ENCODE data around the gene ONECUT3.

The ONECUT3 gene

DNA sequence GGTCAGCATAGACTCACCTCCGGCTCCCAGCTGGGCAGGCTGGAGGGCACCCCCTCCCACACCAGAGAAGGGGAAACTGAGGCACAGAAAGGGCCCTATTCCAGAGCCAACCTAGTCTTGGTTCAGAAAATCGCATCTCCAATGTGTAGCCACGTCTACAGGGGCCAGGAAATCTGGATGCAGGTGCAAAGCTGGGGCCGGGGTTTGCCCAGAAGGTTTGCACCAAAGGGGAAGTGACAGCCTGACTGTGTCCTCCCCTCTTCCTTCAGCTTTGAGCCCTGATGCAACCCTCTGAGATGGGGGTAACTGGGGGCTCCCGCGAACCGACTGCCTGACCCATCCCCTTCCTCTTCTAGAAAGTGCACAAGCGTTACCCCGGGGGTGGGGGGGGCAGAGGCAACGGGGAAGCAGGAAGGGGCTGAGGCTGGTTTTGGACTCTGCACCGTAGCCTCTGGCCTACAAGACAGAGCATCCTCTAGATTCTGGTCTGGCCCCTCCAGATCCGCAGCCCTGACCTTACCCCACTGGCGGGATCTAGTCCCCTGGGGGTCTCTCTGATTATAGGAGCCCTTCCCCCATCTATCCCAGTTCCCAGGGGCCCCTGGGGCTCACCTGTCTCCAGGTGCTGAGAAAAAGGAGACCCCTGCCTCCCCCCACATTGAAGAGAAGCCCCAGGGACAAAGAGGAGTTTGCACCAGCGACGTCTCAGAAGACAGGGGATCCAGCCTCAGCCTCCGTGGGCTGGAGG is 1.1 kb upstream of the ONECUT3 start:
- H3K9me2 ChIP-seq (replicated peaks; ENCODE audit: low read depth, low read length) = no peaks in the 10 kb centered on the region
- H3F3A ChIP-seq (ENCODE audit: low read depth) = no peaks in the 10 kb centered on the region
- no peaks in the 10 kb centered on the region for H4K20me1 ChIP-seq (ENCODE audit: insufficient read depth, low read length, poor library complexity, severe bottlenecking)
- no peak overlapping the region for H3K4me2 ChIP-seq (ENCODE audit: low read depth, low read length, poor library complexity, severe bottlenecking)
- H3K36me3 ChIP-seq (ENCODE audit: insufficient read depth, low read length) = no peaks in the 10 kb centered on the region
- no peak overlapping the region for H3K9ac ChIP-seq (ENCODE audit: low read depth, low read length, poor library complexity, severe bottlenecking)
- H2AFZ ChIP-seq (ENCODE audit: low read length) = no peak overlapping the region
- H3K79me2 ChIP-seq (ENCODE audit: insufficient read depth, low read length) = no peaks in the 10 kb centered on the region
- no peak overlapping the region for H3K4me3 ChIP-seq (ENCODE audit: low read length, poor library complexity, severe bottlenecking)
- TF ChIP-seq, protein P1, sequence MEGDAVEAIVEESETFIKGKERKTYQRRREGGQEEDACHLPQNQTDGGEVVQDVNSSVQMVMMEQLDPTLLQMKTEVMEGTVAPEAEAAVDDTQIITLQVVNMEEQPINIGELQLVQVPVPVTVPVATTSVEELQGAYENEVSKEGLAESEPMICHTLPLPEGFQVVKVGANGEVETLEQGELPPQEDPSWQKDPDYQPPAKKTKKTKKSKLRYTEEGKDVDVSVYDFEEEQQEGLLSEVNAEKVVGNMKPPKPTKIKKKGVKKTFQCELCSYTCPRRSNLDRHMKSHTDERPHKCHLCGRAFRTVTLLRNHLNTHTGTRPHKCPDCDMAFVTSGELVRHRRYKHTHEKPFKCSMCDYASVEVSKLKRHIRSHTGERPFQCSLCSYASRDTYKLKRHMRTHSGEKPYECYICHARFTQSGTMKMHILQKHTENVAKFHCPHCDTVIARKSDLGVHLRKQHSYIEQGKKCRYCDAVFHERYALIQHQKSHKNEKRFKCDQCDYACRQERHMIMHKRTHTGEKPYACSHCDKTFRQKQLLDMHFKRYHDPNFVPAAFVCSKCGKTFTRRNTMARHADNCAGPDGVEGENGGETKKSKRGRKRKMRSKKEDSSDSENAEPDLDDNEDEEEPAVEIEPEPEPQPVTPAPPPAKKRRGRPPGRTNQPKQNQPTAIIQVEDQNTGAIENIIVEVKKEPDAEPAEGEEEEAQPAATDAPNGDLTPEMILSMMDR (conservative IDR thresholded peaks at IDR 0.05; ENCODE audit: low read length) = no peak
- H3K27me3 ChIP-seq (ENCODE audit: insufficient read depth, low read length, poor library complexity, severe bottlenecking) = no peaks in the 10 kb centered on the region
- H3K4me1 ChIP-seq (ENCODE audit: insufficient read depth, low read length, poor library complexity, severe bottlenecking) = no peaks in the 10 kb centered on the region
- no peaks in the 10 kb centered on the region for H3K9me3 ChIP-seq (ENCODE audit: insufficient read depth, low read depth, low read length)

DNA sequence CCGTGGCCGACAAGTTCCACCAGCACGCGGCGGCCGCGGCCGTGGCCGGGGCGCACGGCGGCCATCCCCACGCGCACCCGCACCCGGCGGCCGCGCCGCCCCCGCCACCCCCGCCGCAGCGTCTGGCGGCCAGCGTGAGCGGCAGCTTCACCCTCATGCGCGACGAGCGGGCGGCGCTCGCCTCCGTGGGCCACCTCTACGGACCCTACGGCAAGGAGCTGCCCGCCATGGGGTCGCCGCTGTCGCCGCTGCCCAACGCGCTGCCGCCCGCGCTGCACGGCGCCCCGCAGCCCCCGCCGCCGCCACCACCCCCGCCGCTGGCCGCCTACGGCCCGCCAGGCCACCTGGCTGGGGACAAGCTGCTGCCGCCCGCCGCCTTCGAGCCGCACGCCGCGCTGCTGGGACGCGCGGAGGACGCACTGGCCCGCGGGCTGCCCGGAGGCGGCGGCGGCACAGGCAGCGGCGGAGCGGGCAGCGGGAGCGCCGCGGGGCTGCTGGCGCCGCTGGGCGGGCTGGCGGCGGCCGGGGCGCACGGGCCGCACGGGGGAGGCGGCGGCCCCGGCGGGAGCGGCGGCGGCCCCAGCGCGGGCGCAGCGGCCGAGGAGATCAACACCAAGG is 821 bp downstream of the ONECUT3 start:
- H3K36me3 ChIP-seq (ENCODE audit: insufficient read depth, low read length) = no peaks in the 10 kb centered on the region
- no peaks in the 10 kb centered on the region for H3K9me2 ChIP-seq (replicated peaks; ENCODE audit: low read depth, low read length)
- no peaks in the 10 kb centered on the region for H3K9me3 ChIP-seq (ENCODE audit: insufficient read depth, low read depth, low read length)
- no peaks in the 10 kb centered on the region for H3K79me2 ChIP-seq (ENCODE audit: insufficient read depth, low read length)
- no peak overlapping the region for H3K4me2 ChIP-seq (ENCODE audit: low read depth, low read length, poor library complexity, severe bottlenecking)
- no peaks in the 10 kb centered on the region for H4K20me1 ChIP-seq (ENCODE audit: insufficient read depth, low read length, poor library complexity, severe bottlenecking)
- H3F3A ChIP-seq (ENCODE audit: low read depth) = no peaks in the 10 kb centered on the region
- H2AFZ ChIP-seq (ENCODE audit: low read length) = no peak overlapping the region
- no peaks in the 10 kb centered on the region for H3K4me1 ChIP-seq (ENCODE audit: insufficient read depth, low read length, poor library complexity, severe bottlenecking)
- H3K4me3 ChIP-seq (ENCODE audit: low read length, poor library complexity, severe bottlenecking) = no peak overlapping the region
- TF ChIP-seq, protein P1 (conservative IDR thresholded peaks at IDR 0.05; ENCODE audit: low read length) = no peak
- H3K27me3 ChIP-seq (ENCODE audit: insufficient read depth, low read length, poor library complexity, severe bottlenecking) = no peaks in the 10 kb centered on the region
- no peak overlapping the region for H3K9ac ChIP-seq (ENCODE audit: low read depth, low read length, poor library complexity, severe bottlenecking)

DNA sequence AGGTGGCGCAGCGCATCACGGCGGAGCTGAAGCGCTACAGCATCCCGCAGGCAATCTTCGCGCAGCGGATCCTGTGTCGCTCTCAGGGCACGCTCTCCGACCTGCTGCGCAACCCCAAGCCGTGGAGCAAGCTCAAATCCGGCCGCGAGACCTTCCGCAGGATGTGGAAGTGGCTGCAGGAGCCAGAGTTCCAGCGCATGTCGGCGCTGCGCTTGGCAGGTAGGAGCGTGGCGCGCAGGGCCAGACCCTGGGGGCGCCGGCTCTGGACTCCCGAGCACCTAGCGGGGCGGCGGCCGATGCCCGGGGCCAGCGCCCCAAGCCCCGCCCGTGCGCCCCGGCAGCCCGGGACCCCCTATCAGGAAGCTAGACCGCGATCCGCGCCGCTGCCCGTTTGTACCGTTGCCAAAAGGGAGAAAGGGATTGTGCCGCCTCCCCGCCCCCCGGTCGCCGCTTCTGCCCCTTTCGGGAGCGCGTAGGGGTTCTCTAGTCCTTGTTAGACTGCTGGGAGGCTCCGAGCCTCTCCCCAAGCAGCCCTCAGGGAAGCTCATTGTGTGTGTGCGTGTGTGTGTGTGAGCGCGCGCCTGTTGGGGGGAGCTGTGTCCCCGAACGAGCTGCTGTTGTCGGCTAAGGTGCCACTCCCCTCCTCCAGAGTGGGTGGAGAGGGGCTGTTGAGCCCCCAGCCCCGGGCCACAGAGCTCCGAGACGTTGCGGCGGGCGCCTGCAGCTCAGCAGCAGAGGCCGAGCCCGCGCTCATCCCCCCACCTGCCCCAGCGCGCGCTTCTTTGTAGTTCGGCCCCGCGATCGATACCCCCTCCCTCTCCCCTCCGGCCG is 1.5 kb downstream of the ONECUT3 start:
- Histone ChIP-seq H4K20me1 (ENCODE audit: insufficient read depth, low read length, poor library complexity, severe bottlenecking) (no peaks in the 10 kb centered on the region), H3K4me1 (ENCODE audit: insufficient read depth, low read length, poor library complexity, severe bottlenecking) (no peaks in the 10 kb centered on the region), H2AFZ (ENCODE audit: low read length) (no peak overlapping the region), H3K36me3 (ENCODE audit: insufficient read depth, low read length) (no peaks in the 10 kb centered on the region), H3K9me3 (ENCODE audit: insufficient read depth, low read depth, low read length) (no peaks in the 10 kb centered on the region), H3K4me2 (ENCODE audit: low read depth, low read length, poor library complexity, severe bottlenecking) (no peak overlapping the region), H3K27me3 (ENCODE audit: insufficient read depth, low read length, poor library complexity, severe bottlenecking) (no peaks in the 10 kb centered on the region), H3F3A (ENCODE audit: low read depth) (no peaks in the 10 kb centered on the region), H3K79me2 (ENCODE audit: insufficient read depth, low read length) (no peaks in the 10 kb centered on the region), H3K9ac (ENCODE audit: low read depth, low read length, poor library complexity, severe bottlenecking) (no peak overlapping the region), H3K9me2 (replicated peaks; ENCODE audit: low read depth, low read length) (no peaks in the 10 kb centered on the region), H3K4me3 (ENCODE audit: low read length, poor library complexity, severe bottlenecking) (no peak overlapping the region)
- no peak for TF ChIP-seq EZH2phosphoT487 (IDR thresholded peaks at IDR 0.05; ENCODE audit: borderline replicate concordance)
- TF ChIP-seq, protein P1 (conservative IDR thresholded peaks at IDR 0.05; ENCODE audit: low read length) = no peak

All from Loucy (cell line).